ENCODE results near the gene FLNC. TPM values are rescaled to one million over a fixed set of nuclear protein-coding genes. Genes with fewer than 3 reads are reported as not detected.

Gene FLNC
- polyA plus RNA-seq, 1 donor from 2014 or later, result 0.36 TPM

- no peak for TF ChIP-seq CTCF (IDR thresholded peaks at IDR 0.05; ENCODE audit: poor library complexity, severe bottlenecking)
Measured at GRCh38 chr7:128877756-128878120, 47.5 kb downstream of the FLNC start (continued).

GRCh38 chr7:128878226-128879105, 48.3 kb downstream of the FLNC start:
- Histone ChIP-seq H3K4me2 (ENCODE audit: low read length) (no peak overlapping the region), H3K9me2 (ENCODE audit: insufficient read depth, low read length) (no peaks in the 10 kb centered on the region), H2AFZ (ENCODE audit: low read depth, low read length) (no peak overlapping the region), H3F3A (ENCODE audit: insufficient read depth, low read length, poor library complexity, severe bottlenecking) (no peaks in the 10 kb centered on the region), H3K4me3 (ENCODE audit: low read length) (no peak overlapping the region), H3K27ac (ENCODE audit: low read length) (no peak overlapping the region), H3K79me2 (replicated peaks; ENCODE audit: insufficient read depth, low read length) (no peaks in the 10 kb centered on the region), H3K9me3 (ENCODE audit: low read length) (no peaks in the 10 kb centered on the region), H3K36me3 (ENCODE audit: insufficient read depth, low read length) (no peaks in the 10 kb centered on the region), H3K9ac (ENCODE audit: low read length) (no peak overlapping the region), H4K20me1 (ENCODE audit: insufficient read depth) (no peaks in the 10 kb centered on the region), H3K27me3 (ENCODE audit: insufficient read depth, low read depth, low read length) (no peaks in the 10 kb centered on the region)
- no peak for TF ChIP-seq CTCF (IDR thresholded peaks at IDR 0.05; ENCODE audit: poor library complexity, severe bottlenecking)
- TF ChIP-seq REST (IDR thresholded peaks at IDR 0.05; ENCODE audit: borderline replicate concordance), result no peak
- TF ChIP-seq EZH2 (IDR thresholded peaks at IDR 0.05; ENCODE audit: borderline replicate concordance, insufficient read depth, low read length, poor library complexity, severe bottlenecking), result no peak
- no peak for TF ChIP-seq MXI1 (conservative IDR thresholded peaks at IDR 0.05; ENCODE audit: poor library complexity, severe bottlenecking)

- H3K9me2 ChIP-seq (ENCODE audit: insufficient read depth, low read length), result no peaks in the 10 kb centered on the region
- H3K79me2 ChIP-seq (replicated peaks; ENCODE audit: insufficient read depth, low read length), result no peaks in the 10 kb centered on the region
- H3K27me3 ChIP-seq (ENCODE audit: insufficient read depth, low read depth, low read length), result no peaks in the 10 kb centered on the region
- no peak overlapping the region for H3K27ac ChIP-seq (ENCODE audit: low read length)
- H4K20me1 ChIP-seq (ENCODE audit: insufficient read depth), result no peaks in the 10 kb centered on the region
- no peak overlapping the region for H3K4me2 ChIP-seq (ENCODE audit: low read length)
- H2AFZ ChIP-seq (ENCODE audit: low read depth, low read length), result no peak overlapping the region
- no peaks in the 10 kb centered on the region for H3K36me3 ChIP-seq (ENCODE audit: insufficient read depth, low read length)
- H3K9me3 ChIP-seq (ENCODE audit: low read length), result no peaks in the 10 kb centered on the region
- H3F3A ChIP-seq (ENCODE audit: insufficient read depth, low read length, poor library complexity, severe bottlenecking), result no peaks in the 10 kb centered on the region
- TF ChIP-seq REST (IDR thresholded peaks at IDR 0.05; ENCODE audit: borderline replicate concordance) (no peak), CTCF (IDR thresholded peaks at IDR 0.05; ENCODE audit: poor library complexity, severe bottlenecking) (no peak), SMC3 (conservative IDR thresholded peaks at IDR 0.05; ENCODE audit: poor library complexity) (no peak), MXI1 (conservative IDR thresholded peaks at IDR 0.05; ENCODE audit: poor library complexity, severe bottlenecking) (no peak), RAD21 (conservative IDR thresholded peaks at IDR 0.05) (no peak), EZH2 (IDR thresholded peaks at IDR 0.05; ENCODE audit: borderline replicate concordance, insufficient read depth, low read length, poor library complexity, severe bottlenecking) (no peak), EP300 (conservative IDR thresholded peaks at IDR 0.05; ENCODE audit: poor library complexity, severe bottlenecking) (no peak), POLR2AphosphoS5 (IDR thresholded peaks at IDR 0.05) (no peak), TAF1 (IDR thresholded peaks at IDR 0.05; ENCODE audit: low read depth) (no peak)
- H3K9ac ChIP-seq (ENCODE audit: low read length), result no peak overlapping the region
- H3K4me3 ChIP-seq (ENCODE audit: low read length), result no peak overlapping the region
Measured at GRCh38 chr7:128879461-128879938, 49.3 kb downstream of the FLNC start.
